HEK293 (cell line): ENCODE measurements around the gene FLNA.
A peak's percentile ranks its signal among the peaks of the same experiment; 100 is the strongest.

ENCODE experiments used
- CTCF ChIA-PET: fragments of 350-600 bp; formaldehyde crosslinking; extraction: SDS; loops from one replicate; lab custom pipeline; 2021; ENCODE audit warnings: antibody characterized with exemption; lab: Yijun Ruan, JAX
- POLR2A ChIA-PET: fragments of 300-600 bp; formaldehyde crosslinking; extraction: SDS; loops from one replicate; lab custom pipeline; 2020; ENCODE audit warnings: antibody characterized with exemption, inconsistent platforms; lab: Yijun Ruan, JAX
- H3K27ac ChIP-seq: fragments of 200-500 bp; sonication (Bioruptor generic); 2 replicates; pipeline ENCODE4 v1.5.1; 2014; ENCODE audit warnings: low read depth, low read length, control low read depth, inconsistent platforms; ENCODE audit errors: extremely low read depth
- H3K36me3 ChIP-seq, 2 experiments: fragments of 200-500 bp in 1 of 2; sonication (Bioruptor generic) in 1 of 2; 1 replicate in 1 of 2; 2 replicates in 1 of 2; pipeline ENCODE4 v1.5.1; 2014 to 2017; ENCODE audit warnings: inconsistent platforms in 2 of 2, low read length in 2 of 2; ENCODE audit not compliant: control insufficient read depth in 2 of 2, insufficient read depth in 1 of 2
- H3K4me1 ChIP-seq: fragments of 200-500 bp; sonication (Bioruptor generic); 2 replicates; pipeline ENCODE4 v1.5.1; 2014; ENCODE audit warnings: mild to moderate bottlenecking, low read length, inconsistent platforms; ENCODE audit not compliant: control insufficient read depth, insufficient read depth
- H3K4me3 ChIP-seq: 2 replicates; pipeline ENCODE4 v1.5.1; 2011; ENCODE audit warnings: low read depth, mild to moderate bottlenecking, control low read depth, low read length, moderate library complexity
- H3K9me3 ChIP-seq: fragments of 200-500 bp; sonication (Bioruptor generic); 2 replicates; pipeline ENCODE4 v1.5.1; 2014; ENCODE audit warnings: low read depth, low read length, inconsistent platforms; ENCODE audit not compliant: control insufficient read depth, insufficient read depth
- GLIS2 ChIP-seq: fragments of 450-650 bp; formaldehyde crosslinking; IDR thresholded peaks from 2 replicates; pipeline ENCODE4 v1.5.1; 2016; ENCODE audit warnings: missing biosample characterization, missing genetic modification characterization
- KLF1 ChIP-seq: fragments of 450-650 bp; formaldehyde crosslinking; IDR thresholded peaks from 2 replicates; pipeline ENCODE4 v1.5.1; 2016; ENCODE audit warnings: missing biosample characterization, missing genetic modification characterization
- KLF16 ChIP-seq: fragments of 450-650 bp; formaldehyde crosslinking; IDR thresholded peaks from 2 replicates; pipeline ENCODE4 v1.5.1; 2017; ENCODE audit warnings: missing biosample characterization, missing genetic modification characterization
- SP3 ChIP-seq: fragments of 450-650 bp; formaldehyde crosslinking; IDR thresholded peaks from 2 replicates; pipeline ENCODE4 v1.5.1; 2016; ENCODE audit warnings: missing biosample characterization, missing genetic modification characterization
- SP7 ChIP-seq: fragments of 450-650 bp; formaldehyde crosslinking; IDR thresholded peaks from 2 replicates; pipeline ENCODE4 v1.5.1; 2016; ENCODE audit warnings: missing biosample characterization, missing genetic modification characterization
- ZBTB48 ChIP-seq: fragments of 450-650 bp; formaldehyde crosslinking; IDR thresholded peaks from 2 replicates; pipeline ENCODE4 v1.5.1; 2016; ENCODE audit warnings: missing biosample characterization, missing genetic modification characterization
- ZEB2 ChIP-seq: fragments of 450-650 bp; formaldehyde crosslinking; IDR thresholded peaks from 2 replicates; pipeline ENCODE4 v1.5.1; 2016; ENCODE audit warnings: missing biosample characterization, missing genetic modification characterization
- ZFP69B ChIP-seq: fragments of 450-650 bp; formaldehyde crosslinking; IDR thresholded peaks from 2 replicates; pipeline ENCODE4 v1.5.1; 2016; ENCODE audit warnings: missing biosample characterization, missing genetic modification characterization
- ZIC2 ChIP-seq: fragments of 450-650 bp; formaldehyde crosslinking; IDR thresholded peaks from 2 replicates; pipeline ENCODE4 v1.5.1; 2016; ENCODE audit warnings: missing biosample characterization, missing genetic modification characterization
- ZNF146 ChIP-seq: fragments of 450-650 bp; formaldehyde crosslinking; IDR thresholded peaks from 2 replicates; pipeline ENCODE4 v1.5.1; 2016; ENCODE audit warnings: missing biosample characterization, missing genetic modification characterization
- ZNF19 ChIP-seq: fragments of 450-650 bp; formaldehyde crosslinking; IDR thresholded peaks from 2 replicates; pipeline ENCODE4; 2016; ENCODE audit warnings: missing biosample characterization, missing genetic modification characterization, low read depth
- ZNF214 ChIP-seq: fragments of 450-650 bp; formaldehyde crosslinking; IDR thresholded peaks from 2 replicates; pipeline ENCODE4 v1.5.1; 2017; ENCODE audit warnings: missing biosample characterization, mild to moderate bottlenecking, missing genetic modification characterization, borderline replicate concordance
- ZNF239 ChIP-seq: fragments of 450-650 bp; formaldehyde crosslinking; IDR thresholded peaks from 2 replicates; pipeline ENCODE4 v1.5.1; 2016; ENCODE audit warnings: missing biosample characterization, missing genetic modification characterization
- ZNF335 ChIP-seq: fragments of 450-650 bp; formaldehyde crosslinking; conservative IDR thresholded peaks from 2 replicates; pipeline ENCODE4 v1.5.1; 2016; ENCODE audit warnings: missing biosample characterization, missing genetic modification characterization
- ZNF521 ChIP-seq: fragments of 450-650 bp; formaldehyde crosslinking; IDR thresholded peaks from 2 replicates; pipeline ENCODE4 v1.5.1; 2017; ENCODE audit warnings: missing biosample characterization, mild to moderate bottlenecking, missing genetic modification characterization
- ZNF555 ChIP-seq: fragments of 450-650 bp; formaldehyde crosslinking; conservative IDR thresholded peaks from 2 replicates; pipeline ENCODE4 v1.5.1; 2017; ENCODE audit warnings: missing biosample characterization, mild to moderate bottlenecking, missing genetic modification characterization, inconsistent platforms
- ZNF623 ChIP-seq: fragments of 450-650 bp; formaldehyde crosslinking; IDR thresholded peaks from 2 replicates; pipeline ENCODE4 v1.5.1; 2016; ENCODE audit warnings: missing biosample characterization, missing genetic modification characterization
- ZNF701 ChIP-seq: fragments of 450-650 bp; formaldehyde crosslinking; IDR thresholded peaks from 2 replicates; pipeline ENCODE4 v1.5.1; 2016; ENCODE audit warnings: missing biosample characterization, missing genetic modification characterization
- ZNF792 ChIP-seq: fragments of 450-650 bp; formaldehyde crosslinking; IDR thresholded peaks from 2 replicates; pipeline ENCODE4 v1.5.1; 2016; ENCODE audit warnings: missing biosample characterization, missing genetic modification characterization
- TF ChIP-seq, protein P1 (sequence below): fragments of 450-650 bp; formaldehyde crosslinking; IDR thresholded peaks from 2 replicates; pipeline ENCODE4 v1.5.1; 2016; ENCODE audit warnings: missing biosample characterization, missing genetic modification characterization, low read depth
- TF ChIP-seq, protein P2 (sequence below): fragments of 450-650 bp; formaldehyde crosslinking; IDR thresholded peaks from 2 replicates; pipeline ENCODE4 v1.5.1; 2016; ENCODE audit warnings: missing biosample characterization, missing genetic modification characterization
- TF ChIP-seq, protein P3 (sequence below): fragments of 450-650 bp; formaldehyde crosslinking; IDR thresholded peaks from 2 replicates; pipeline ENCODE4 v1.5.1; 2017; ENCODE audit warnings: missing biosample characterization, missing genetic modification characterization
- TF ChIP-seq, protein P4 (sequence below): fragments of 450-650 bp; formaldehyde crosslinking; IDR thresholded peaks from 2 replicates; pipeline ENCODE4 v1.5.1; 2016; ENCODE audit warnings: missing biosample characterization, missing genetic modification characterization
- TF ChIP-seq, protein P5 (sequence below): fragments of 450-650 bp; formaldehyde crosslinking; IDR thresholded peaks from 2 replicates; pipeline ENCODE4 v1.5.1; 2017; ENCODE audit warnings: missing biosample characterization, missing genetic modification characterization
- TF ChIP-seq, protein P6 (sequence below): fragments of 450-650 bp; formaldehyde crosslinking; IDR thresholded peaks from 2 replicates; pipeline ENCODE4 v1.5.1; 2016; ENCODE audit warnings: missing biosample characterization, missing genetic modification characterization

FLNA gene

DNA sequence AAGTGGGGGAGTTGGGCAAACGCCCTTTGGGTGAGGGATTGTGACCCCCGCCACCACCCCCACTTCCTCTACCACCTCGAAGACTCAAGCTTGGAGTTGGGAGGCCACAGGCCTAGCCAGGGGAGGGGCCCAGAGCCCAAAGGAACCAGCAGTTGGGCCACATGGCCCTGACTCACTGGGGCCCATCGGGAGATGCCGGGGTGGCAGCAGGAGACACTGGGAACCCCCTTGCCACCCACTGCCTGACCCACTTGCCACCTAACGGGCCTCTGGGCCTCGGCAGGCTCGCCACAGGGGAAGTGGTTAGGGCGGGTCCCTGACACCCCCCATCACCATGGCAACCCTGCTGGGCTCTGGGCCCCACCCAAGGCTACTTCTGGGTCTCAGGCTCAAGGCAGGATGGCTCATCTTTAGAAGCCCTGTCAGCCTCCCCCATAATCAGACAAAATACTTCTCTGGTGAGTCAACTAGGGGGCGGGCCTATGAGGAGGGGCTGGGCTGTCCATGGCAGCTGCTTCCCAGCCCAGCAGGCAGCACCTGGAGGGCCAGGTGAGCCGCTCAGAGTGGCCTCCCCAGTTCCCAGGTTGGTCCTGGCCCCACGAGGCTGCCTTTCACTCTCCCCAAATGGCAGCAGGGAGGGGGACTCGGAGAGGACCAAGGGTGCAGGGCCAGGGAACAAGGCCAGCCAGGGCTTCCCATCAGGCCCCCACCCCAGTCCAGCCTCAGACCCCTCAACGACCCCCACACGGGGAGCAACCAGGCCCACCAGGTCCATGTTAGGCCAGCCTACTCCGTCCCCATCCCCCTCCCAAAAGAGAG lies 5.6 kb downstream of the FLNA start:
- Histone ChIP-seq H3K4me1 (peaks cover 10% of the 10 kb centered on the region), H3K9me3 (no peaks in the 10 kb centered on the region), H3K36me3 (peaks cover 5 to 59% of the 10 kb centered on the region in 2 experiments; a peak in 2 of 3 replicates), H3K4me3 (peak overlapping the region; percentile 68), H3K27ac (peak overlapping the region; percentile 89)
- ChIA-PET CTCF (no interaction called here), POLR2A (interaction anchor here (0.6 to 4.3 kb wide), 16 partner anchors 11 to 173 kb away, joined by 3 to 48 read pairs (median 7); partner anchors contain the start of genes EMD, PLXNA3 and RPL10)
- TF ChIP-seq ZNF335 (tag by site-specific recombination) = peak; percentile 55; the same call in 1 of the 2 replicates
- TF ChIP-seq ZNF792 (tag by site-specific recombination) = no peak
- peak; percentile 67 for TF ChIP-seq SP7
- TF ChIP-seq ZIC2 (tag by site-specific recombination) = peak; percentile 83
- no peak for TF ChIP-seq ZNF521
- TF ChIP-seq ZNF555 (tag by site-specific recombination) = no peak
- TF ChIP-seq, protein P1, sequence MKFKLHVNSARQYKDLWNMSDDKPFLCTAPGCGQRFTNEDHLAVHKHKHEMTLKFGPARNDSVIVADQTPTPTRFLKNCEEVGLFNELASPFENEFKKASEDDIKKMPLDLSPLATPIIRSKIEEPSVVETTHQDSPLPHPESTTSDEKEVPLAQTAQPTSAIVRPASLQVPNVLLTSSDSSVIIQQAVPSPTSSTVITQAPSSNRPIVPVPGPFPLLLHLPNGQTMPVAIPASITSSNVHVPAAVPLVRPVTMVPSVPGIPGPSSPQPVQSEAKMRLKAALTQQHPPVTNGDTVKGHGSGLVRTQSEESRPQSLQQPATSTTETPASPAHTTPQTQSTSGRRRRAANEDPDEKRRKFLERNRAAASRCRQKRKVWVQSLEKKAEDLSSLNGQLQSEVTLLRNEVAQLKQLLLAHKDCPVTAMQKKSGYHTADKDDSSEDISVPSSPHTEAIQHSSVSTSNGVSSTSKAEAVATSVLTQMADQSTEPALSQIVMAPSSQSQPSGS (tag by site-specific recombination) = no peak
- TF ChIP-seq, protein P2, sequence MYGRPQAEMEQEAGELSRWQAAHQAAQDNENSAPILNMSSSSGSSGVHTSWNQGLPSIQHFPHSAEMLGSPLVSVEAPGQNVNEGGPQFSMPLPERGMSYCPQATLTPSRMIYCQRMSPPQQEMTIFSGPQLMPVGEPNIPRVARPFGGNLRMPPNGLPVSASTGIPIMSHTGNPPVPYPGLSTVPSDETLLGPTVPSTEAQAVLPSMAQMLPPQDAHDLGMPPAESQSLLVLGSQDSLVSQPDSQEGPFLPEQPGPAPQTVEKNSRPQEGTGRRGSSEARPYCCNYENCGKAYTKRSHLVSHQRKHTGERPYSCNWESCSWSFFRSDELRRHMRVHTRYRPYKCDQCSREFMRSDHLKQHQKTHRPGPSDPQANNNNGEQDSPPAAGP (tag by site-specific recombination) = peak; percentile 33; the same call in 1 of the 2 replicates
- peak; percentile 45; the same call in 1 of the 2 replicates for TF ChIP-seq KLF16 (tag by site-specific recombination)
- no peak for TF ChIP-seq ZNF146 (tag by site-specific recombination)
- TF ChIP-seq, protein P3, sequence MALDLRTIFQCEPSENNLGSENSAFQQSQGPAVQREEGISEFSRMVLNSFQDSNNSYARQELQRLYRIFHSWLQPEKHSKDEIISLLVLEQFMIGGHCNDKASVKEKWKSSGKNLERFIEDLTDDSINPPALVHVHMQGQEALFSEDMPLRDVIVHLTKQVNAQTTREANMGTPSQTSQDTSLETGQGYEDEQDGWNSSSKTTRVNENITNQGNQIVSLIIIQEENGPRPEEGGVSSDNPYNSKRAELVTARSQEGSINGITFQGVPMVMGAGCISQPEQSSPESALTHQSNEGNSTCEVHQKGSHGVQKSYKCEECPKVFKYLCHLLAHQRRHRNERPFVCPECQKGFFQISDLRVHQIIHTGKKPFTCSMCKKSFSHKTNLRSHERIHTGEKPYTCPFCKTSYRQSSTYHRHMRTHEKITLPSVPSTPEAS = no peak
- peak; percentile 76 for TF ChIP-seq KLF1 (tag by site-specific recombination)
- TF ChIP-seq ZNF623 (tag by site-specific recombination) = no peak
- TF ChIP-seq ZNF239 = no peak
- peak; percentile 96 for TF ChIP-seq ZFP69B (tag by site-specific recombination)
- TF ChIP-seq ZNF19 (tag by site-specific recombination) = no peak
- TF ChIP-seq, protein P4, sequence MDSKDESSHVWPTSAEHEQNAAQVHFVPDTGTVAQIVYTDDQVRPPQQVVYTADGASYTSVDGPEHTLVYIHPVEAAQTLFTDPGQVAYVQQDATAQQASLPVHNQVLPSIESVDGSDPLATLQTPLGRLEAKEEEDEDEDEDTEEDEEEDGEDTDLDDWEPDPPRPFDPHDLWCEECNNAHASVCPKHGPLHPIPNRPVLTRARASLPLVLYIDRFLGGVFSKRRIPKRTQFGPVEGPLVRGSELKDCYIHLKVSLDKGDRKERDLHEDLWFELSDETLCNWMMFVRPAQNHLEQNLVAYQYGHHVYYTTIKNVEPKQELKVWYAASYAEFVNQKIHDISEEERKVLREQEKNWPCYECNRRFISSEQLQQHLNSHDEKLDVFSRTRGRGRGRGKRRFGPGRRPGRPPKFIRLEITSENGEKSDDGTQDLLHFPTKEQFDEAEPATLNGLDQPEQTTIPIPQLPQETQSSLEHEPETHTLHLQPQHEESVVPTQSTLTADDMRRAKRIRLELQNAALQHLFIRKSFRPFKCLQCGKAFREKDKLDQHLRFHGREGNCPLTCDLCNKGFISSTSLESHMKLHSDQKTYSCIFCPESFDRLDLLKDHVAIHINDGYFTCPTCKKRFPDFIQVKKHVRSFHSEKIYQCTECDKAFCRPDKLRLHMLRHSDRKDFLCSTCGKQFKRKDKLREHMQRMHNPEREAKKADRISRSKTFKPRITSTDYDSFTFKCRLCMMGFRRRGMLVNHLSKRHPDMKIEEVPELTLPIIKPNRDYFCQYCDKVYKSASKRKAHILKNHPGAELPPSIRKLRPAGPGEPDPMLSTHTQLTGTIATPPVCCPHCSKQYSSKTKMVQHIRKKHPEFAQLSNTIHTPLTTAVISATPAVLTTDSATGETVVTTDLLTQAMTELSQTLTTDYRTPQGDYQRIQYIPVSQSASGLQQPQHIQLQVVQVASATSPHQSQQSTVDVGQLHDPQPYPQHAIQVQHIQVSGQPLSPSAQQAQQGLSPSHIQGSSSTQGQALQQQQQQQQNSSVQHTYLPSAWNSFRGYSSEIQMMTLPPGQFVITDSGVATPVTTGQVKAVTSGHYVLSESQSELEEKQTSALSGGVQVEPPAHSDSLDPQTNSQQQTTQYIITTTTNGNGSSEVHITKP (tag by site-specific recombination) = peak; percentile 19
- no peak for TF ChIP-seq ZNF701 (tag by site-specific recombination)
- peak; percentile 37 for TF ChIP-seq SP3
- TF ChIP-seq ZNF214 = no peak
- TF ChIP-seq GLIS2 = peak; percentile 70
- TF ChIP-seq, protein P5, sequence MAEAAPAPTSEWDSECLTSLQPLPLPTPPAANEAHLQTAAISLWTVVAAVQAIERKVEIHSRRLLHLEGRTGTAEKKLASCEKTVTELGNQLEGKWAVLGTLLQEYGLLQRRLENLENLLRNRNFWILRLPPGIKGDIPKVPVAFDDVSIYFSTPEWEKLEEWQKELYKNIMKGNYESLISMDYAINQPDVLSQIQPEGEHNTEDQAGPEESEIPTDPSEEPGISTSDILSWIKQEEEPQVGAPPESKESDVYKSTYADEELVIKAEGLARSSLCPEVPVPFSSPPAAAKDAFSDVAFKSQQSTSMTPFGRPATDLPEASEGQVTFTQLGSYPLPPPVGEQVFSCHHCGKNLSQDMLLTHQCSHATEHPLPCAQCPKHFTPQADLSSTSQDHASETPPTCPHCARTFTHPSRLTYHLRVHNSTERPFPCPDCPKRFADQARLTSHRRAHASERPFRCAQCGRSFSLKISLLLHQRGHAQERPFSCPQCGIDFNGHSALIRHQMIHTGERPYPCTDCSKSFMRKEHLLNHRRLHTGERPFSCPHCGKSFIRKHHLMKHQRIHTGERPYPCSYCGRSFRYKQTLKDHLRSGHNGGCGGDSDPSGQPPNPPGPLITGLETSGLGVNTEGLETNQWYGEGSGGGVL (tag by site-specific recombination) = 0 out of 2 replicates have a peak, but pooled peaks have one; percentile 6
- TF ChIP-seq, protein P6, sequence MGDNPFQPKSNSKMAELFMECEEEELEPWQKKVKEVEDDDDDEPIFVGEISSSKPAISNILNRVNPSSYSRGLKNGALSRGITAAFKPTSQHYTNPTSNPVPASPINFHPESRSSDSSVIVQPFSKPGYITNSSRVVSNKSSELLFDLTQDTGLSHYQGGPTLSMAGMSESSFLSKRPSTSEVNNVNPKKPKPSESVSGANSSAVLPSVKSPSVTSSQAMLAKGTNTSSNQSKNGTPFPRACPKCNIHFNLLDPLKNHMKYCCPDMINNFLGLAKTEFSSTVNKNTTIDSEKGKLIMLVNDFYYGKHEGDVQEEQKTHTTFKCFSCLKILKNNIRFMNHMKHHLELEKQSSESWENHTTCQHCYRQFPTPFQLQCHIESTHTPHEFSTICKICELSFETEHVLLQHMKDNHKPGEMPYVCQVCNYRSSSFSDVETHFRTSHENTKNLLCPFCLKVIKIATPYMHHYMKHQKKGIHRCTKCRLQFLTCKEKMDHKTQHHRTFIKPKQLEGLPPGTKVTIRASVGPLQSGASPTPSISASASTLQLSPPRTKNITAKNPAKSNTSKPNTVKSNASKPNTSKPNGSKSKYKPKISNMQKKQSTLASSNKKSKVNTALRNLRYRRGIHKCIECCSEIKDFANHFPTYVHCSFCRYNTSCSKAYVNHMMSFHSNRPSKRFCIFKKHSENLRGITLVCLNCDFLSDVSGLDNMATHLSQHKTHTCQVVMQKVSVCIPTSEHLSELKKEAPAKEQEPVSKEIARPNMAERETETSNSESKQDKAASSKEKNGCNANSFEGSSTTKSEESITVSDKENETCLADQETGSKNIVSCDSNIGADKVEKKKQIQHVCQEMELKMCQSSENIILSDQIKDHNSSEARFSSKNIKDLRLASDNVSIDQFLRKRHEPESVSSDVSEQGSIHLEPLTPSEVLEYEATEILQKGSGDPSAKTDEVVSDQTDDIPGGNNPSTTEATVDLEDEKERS (tag by site-specific recombination) = no peak
- TF ChIP-seq ZBTB48 (tag by site-specific recombination) = 0 out of 2 replicates have a peak, but pooled peaks have one; percentile 8
- TF ChIP-seq ZEB2 = peak; percentile 77
